Fibroblast of pulmonary artery (primary cell): ENCODE data around the gene CD247.

Source experiments
- DNase-seq: peaks from one replicate; pipeline ENCODE4 v3.0.0-alpha.2; 2010; ENCODE audit warnings: low read depth
- H3K4me3 ChIP-seq: replicated peaks from 2 replicates; pipeline ENCODE4 v1.5.1; 2011; ENCODE audit warnings: low read depth, mild to moderate bottlenecking, control low read depth, low read length, moderate library complexity
- TF ChIP-seq, protein P1 (sequence below): IDR thresholded peaks from 2 replicates; pipeline ENCODE4 v1.5.1; 2011; ENCODE audit warnings: mild to moderate bottlenecking, control low read depth, low read length, inconsistent platforms; ENCODE audit errors: missing control alignments

The CD247 gene

DNA sequence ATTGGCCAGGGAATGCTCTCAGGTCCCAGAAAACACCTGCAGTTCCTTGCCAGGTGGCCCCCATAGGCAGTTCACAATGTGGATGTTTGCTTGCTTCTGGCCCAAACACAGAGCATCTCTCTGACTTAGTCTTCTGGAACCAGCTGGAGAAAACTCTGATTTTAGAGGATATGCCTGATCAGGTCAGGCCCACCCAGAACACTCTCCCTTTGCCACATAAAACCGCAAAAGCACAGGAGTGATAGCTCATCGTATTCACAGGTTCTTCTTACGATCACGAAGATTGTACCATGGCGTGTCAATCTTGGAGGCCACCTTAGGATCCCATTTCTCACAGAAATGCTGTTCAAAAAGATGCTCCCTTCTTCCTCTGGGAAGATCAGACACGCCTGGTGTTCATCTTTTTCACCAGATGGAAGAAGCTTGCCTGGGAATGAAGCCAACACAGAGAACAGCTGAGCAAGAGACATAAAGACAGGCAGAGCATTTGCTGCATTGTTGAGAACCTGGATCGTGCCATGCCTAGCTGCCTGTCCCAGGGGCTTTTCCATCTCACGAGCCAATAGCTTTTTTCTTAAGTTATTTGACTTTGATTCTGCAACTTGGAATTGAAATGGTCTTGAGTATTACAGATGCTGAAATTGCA lies 11.6 kb upstream of the CD247 start:
- no peak overlapping the region for H3K4me3 ChIP-seq
- TF ChIP-seq, protein P1, sequence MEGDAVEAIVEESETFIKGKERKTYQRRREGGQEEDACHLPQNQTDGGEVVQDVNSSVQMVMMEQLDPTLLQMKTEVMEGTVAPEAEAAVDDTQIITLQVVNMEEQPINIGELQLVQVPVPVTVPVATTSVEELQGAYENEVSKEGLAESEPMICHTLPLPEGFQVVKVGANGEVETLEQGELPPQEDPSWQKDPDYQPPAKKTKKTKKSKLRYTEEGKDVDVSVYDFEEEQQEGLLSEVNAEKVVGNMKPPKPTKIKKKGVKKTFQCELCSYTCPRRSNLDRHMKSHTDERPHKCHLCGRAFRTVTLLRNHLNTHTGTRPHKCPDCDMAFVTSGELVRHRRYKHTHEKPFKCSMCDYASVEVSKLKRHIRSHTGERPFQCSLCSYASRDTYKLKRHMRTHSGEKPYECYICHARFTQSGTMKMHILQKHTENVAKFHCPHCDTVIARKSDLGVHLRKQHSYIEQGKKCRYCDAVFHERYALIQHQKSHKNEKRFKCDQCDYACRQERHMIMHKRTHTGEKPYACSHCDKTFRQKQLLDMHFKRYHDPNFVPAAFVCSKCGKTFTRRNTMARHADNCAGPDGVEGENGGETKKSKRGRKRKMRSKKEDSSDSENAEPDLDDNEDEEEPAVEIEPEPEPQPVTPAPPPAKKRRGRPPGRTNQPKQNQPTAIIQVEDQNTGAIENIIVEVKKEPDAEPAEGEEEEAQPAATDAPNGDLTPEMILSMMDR, result no peak
- DNase-seq, result peak; percentile 18

GRCh38 chr1:167528057-167528728 lies 9.9 kb upstream of the CD247 start:
- no peak overlapping the region for H3K4me3 ChIP-seq
- TF ChIP-seq, protein P1, result no peak
- DNase-seq, result no peak

- TF ChIP-seq, protein P1, result no peak
Observed at GRCh38 chr1:167526667-167527383, 8.5 kb upstream of the CD247 start.

DNA sequence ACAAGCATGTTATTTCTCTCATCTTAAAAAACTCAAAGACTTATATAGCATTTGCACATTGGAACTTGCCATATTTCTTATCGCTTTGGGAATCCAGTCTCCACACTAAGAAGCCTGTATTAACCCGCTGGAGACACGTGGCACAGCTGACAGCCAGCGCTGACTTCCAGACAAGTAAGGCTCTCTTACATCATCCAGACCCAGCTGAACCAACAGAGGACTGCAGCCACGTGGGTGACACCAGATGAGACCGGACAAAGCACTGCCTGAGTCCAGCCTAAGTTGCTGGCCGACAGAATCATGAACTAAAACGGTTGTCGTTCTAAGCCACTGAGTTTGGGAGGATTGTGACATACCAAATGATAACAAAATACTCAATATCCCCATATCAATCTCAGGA lies 6.3 kb upstream of the CD247 start:
- no peak for DNase-seq
- no peak overlapping the region for H3K4me3 ChIP-seq
- TF ChIP-seq, protein P1, result no peak

More at GRCh38 chr1:167526667-167527383, 8.5 kb upstream of the CD247 start:
- H3K4me3 ChIP-seq, result no peak overlapping the region
- no peak for DNase-seq

DNA sequence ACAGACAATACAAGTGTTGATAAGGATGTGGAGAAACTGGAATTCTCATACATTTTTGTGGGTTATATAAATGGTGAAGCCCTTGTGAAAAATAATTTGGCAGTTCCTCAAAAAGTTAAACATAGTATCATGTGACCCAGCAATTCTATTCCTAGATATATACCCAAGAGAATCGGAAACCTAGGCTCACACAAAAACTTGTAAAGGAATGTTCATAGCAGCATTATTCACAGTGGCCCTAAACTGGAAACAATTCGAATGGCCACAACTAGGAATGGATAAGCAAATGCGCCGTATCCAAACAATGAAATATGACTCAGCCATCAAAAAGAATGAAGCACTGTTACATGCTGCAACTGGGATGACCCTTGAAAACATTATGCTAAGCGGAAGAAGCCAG lies 3.9 kb upstream of the CD247 start:
- TF ChIP-seq, protein P1, result no peak
- peak; percentile 46 for DNase-seq
- no peak overlapping the region for H3K4me3 ChIP-seq

DNA sequence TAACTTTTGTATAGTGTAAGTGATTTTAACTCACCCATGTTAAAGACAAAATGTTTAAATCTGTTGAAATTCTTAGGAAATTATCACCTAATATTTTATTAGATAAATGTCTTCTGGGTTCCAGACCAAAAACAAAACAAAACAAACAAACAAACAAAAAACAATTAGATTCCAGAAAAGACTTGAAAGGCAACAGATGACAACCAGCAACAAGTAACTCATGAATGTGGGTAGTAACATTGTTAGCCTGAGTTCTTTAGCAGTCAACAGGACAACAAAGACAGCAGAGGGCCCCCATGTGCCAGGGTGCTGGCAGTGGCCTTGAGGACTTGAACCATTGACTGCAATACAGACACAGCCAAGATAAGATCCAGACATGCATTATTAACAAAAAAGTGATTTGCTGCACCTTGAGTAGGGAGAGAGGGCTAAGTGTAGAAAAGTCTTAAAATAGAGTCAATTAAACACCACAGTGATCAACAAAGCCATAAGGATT lies 2.4 kb upstream of the CD247 start:
- TF ChIP-seq, protein P1, result no peak
- DNase-seq, result no peak
- no peak overlapping the region for H3K4me3 ChIP-seq
